Liver (tissue), 3 donors: Measurements from ENCODE around the gene CDH13.

Experiments
- CTCF ChIP-seq: fragments of 150-350 bp; IDR thresholded peaks from 2 replicates; pipeline ENCODE4 v1.5.1; 2017; ENCODE audit warnings: improper control_type of control experiment, low read depth, low read length; ENCODE audit not compliant: missing input control
- EGR1 ChIP-seq, 2 donors: IDR thresholded peaks; 2 replicates each; pipeline ENCODE4 v1.6.1; 2016 to 2018; ENCODE audit warnings: antibody characterized with exemption in 2 of 2, low read depth in 2 of 2
- TAF1 ChIP-seq: conservative IDR thresholded peaks from 2 replicates; pipeline ENCODE4 v1.6.1; 2016; ENCODE audit warnings: antibody characterized with exemption, mild to moderate bottlenecking
- donor health status: healthy.
- donor health status: healthy.

- TF ChIP-seq CTCF = no peak
- TF ChIP-seq EGR1 (IDR thresholded peaks at IDR 0.05; ENCODE audit: low read depth in 2 of 2) = no peak
- TF ChIP-seq TAF1 = no peak
These were observed 162.2 kb downstream of the CDH13 start for GRCh38 chr16:82788919-82789318.
